Activated T-helper 17 cell treated with anti-CD3 and anti-CD28 coated beads, Interleukin-2, amount 50 U/mL, for 72 hours (primary cell): ENCODE measurements around the gene DDX56. TPM values are rescaled to one million over a fixed set of nuclear protein-coding genes. Genes with fewer than 3 reads are reported as not detected.

ENCODE experiments used
- ATAC-seq: fragments of 150-1000 bp; cut with Tn5 transposase; replicated peaks from 2 replicates; pipeline ENCODE4 v1.10.0; 2021; ENCODE audit warnings: mild to moderate bottlenecking, moderate library complexity
- H3K27ac Mint-ChIP-seq: one replicate; pipeline ENCODE4 v1.8.0; 2022; ENCODE audit warnings: mixed read lengths
- H3K27me3 Mint-ChIP-seq: one replicate; pipeline ENCODE4 v1.8.0; 2022; ENCODE audit warnings: mixed read lengths
- H3K36me3 Mint-ChIP-seq: one replicate; pipeline ENCODE4 v1.8.0; 2022; ENCODE audit warnings: low read depth, mild to moderate bottlenecking, mixed read lengths
- H3K4me1 Mint-ChIP-seq: one replicate; pipeline ENCODE4 v1.8.0; 2022; ENCODE audit warnings: mixed read lengths
- H3K4me3 Mint-ChIP-seq: one replicate; pipeline ENCODE4 v1.8.0; 2022; ENCODE audit warnings: mild to moderate bottlenecking, mixed read lengths
- H3K9me3 Mint-ChIP-seq: one replicate; pipeline ENCODE4 v1.8.0; 2022; ENCODE audit warnings: mixed read lengths
- total RNA-seq, 2 donors: library from RNA; stranded (reverse); gene quantifications; one replicate each; pipeline ENCODE4 v1.2.3, GENCODE V29; 2022

DDX56 gene
- total RNA-seq, 2 donors from 2014 or later, result 80.2 to 110 TPM

GRCh38 chr7:44580945-44581878, 7.5 kb upstream of the DDX56 start:
- Mint-ChIP-seq H3K9me3 (no peaks in the 10 kb centered on the region), H3K27me3 (no peaks in the 10 kb centered on the region), H3K4me1 (peaks cover 12% of the 10 kb centered on the region), H3K27ac (peak overlapping the region; percentile 97), H3K4me3 (peak overlapping the region; percentile 94), H3K36me3 (peaks cover 59% of the 10 kb centered on the region)
- ATAC-seq, result peak; percentile 45

- Mint-ChIP-seq H3K4me3 (peak overlapping the region; percentile 16), H3K27me3 (no peaks in the 10 kb centered on the region), H3K27ac (peak overlapping the region; percentile 58), H3K36me3 (peaks cover 95% of the 10 kb centered on the region), H3K9me3 (no peaks in the 10 kb centered on the region), H3K4me1 (peaks cover 31% of the 10 kb centered on the region)
- no peak for ATAC-seq
Measured at GRCh38 chr7:44576228-44576627, 2.5 kb upstream of the DDX56 start.

GRCh38 chr7:44575054-44575453, 1.3 kb upstream of the DDX56 start:
- Mint-ChIP-seq H3K9me3 (no peaks in the 10 kb centered on the region), H3K27me3 (no peaks in the 10 kb centered on the region), H3K4me3 (peak overlapping the region; percentile 100), H3K27ac (peak overlapping the region; percentile 100), H3K4me1 (peaks cover 24% of the 10 kb centered on the region), H3K36me3 (peaks cover 95% of the 10 kb centered on the region)
- ATAC-seq, result no peak

- no peak for ATAC-seq
Measured at GRCh38 chr7:44574287-44574872, 672 bp upstream of the DDX56 start.

GRCh38 chr7:44572771-44573170, 937 bp downstream of the DDX56 start:
- Mint-ChIP-seq H3K9me3 (no peaks in the 10 kb centered on the region), H3K4me1 (peaks cover 20% of the 10 kb centered on the region), H3K27me3 (no peaks in the 10 kb centered on the region), H3K27ac (peak overlapping the region; percentile 100), H3K36me3 (peaks cover 96% of the 10 kb centered on the region), H3K4me3 (peak overlapping the region; percentile 100)
- no peak for ATAC-seq

More at GRCh38 chr7:44574287-44574872, 672 bp upstream of the DDX56 start:
- Mint-ChIP-seq H3K4me1 (peaks cover 20% of the 10 kb centered on the region), H3K36me3 (peaks cover 95% of the 10 kb centered on the region), H3K9me3 (no peaks in the 10 kb centered on the region), H3K27me3 (no peaks in the 10 kb centered on the region), H3K27ac (peak overlapping the region; percentile 100), H3K4me3 (peak overlapping the region; percentile 100)

- no peaks in the 10 kb centered on the region for H3K9me3 Mint-ChIP-seq
- no peak overlapping the region for H3K4me3 Mint-ChIP-seq
- H3K27me3 Mint-ChIP-seq, result no peaks in the 10 kb centered on the region
- no peak overlapping the region for H3K27ac Mint-ChIP-seq
- peaks cover 18% of the 10 kb centered on the region for H3K4me1 Mint-ChIP-seq
- H3K36me3 Mint-ChIP-seq, result peaks cover 96% of the 10 kb centered on the region
- no peak for ATAC-seq
Measured at GRCh38 chr7:44569959-44570358, 3.7 kb downstream of the DDX56 start.

GRCh38 chr7:44568771-44569560, 4.7 kb downstream of the DDX56 start:
- Mint-ChIP-seq H3K27ac (no peak overlapping the region), H3K4me3 (no peak overlapping the region), H3K9me3 (no peaks in the 10 kb centered on the region), H3K27me3 (no peaks in the 10 kb centered on the region), H3K36me3 (peaks cover 96% of the 10 kb centered on the region), H3K4me1 (peaks cover 8% of the 10 kb centered on the region)
- ATAC-seq, result no peak

GRCh38 chr7:44567884-44568283, 5.8 kb downstream of the DDX56 start:
- no peaks in the 10 kb centered on the region for H3K9me3 Mint-ChIP-seq
- ATAC-seq, result no peak
- H3K36me3 Mint-ChIP-seq, result peaks cover 92% of the 10 kb centered on the region
- peaks cover 8% of the 10 kb centered on the region for H3K4me1 Mint-ChIP-seq
- no peaks in the 10 kb centered on the region for H3K27me3 Mint-ChIP-seq
- H3K4me3 Mint-ChIP-seq, result no peak overlapping the region
- H3K27ac Mint-ChIP-seq, result peak overlapping the region; percentile 18

- Mint-ChIP-seq H3K4me3 (no peak overlapping the region), H3K9me3 (no peaks in the 10 kb centered on the region), H3K4me1 (peaks cover 8% of the 10 kb centered on the region), H3K27ac (no peak overlapping the region), H3K27me3 (no peaks in the 10 kb centered on the region), H3K36me3 (peaks cover 80% of the 10 kb centered on the region)
- no peak for ATAC-seq
Measured at GRCh38 chr7:44566680-44567079, 7.0 kb downstream of the DDX56 start.

- Mint-ChIP-seq H3K27me3 (no peaks in the 10 kb centered on the region), H3K4me1 (peaks cover 8% of the 10 kb centered on the region), H3K4me3 (no peak overlapping the region), H3K9me3 (no peaks in the 10 kb centered on the region), H3K27ac (peak overlapping the region; percentile 71), H3K36me3 (peaks cover 73% of the 10 kb centered on the region)
- ATAC-seq, result peak; percentile 52
Measured at GRCh38 chr7:44565795-44566559, 7.7 kb downstream of the DDX56 start.

- no peaks in the 10 kb centered on the region for H3K27me3 Mint-ChIP-seq
- peaks cover 8% of the 10 kb centered on the region for H3K4me1 Mint-ChIP-seq
- ATAC-seq, result peak; percentile 85
- H3K4me3 Mint-ChIP-seq, result no peak overlapping the region
- H3K36me3 Mint-ChIP-seq, result peaks cover 66% of the 10 kb centered on the region
- no peaks in the 10 kb centered on the region for H3K9me3 Mint-ChIP-seq
- H3K27ac Mint-ChIP-seq, result peak overlapping the region; percentile 71
Measured at GRCh38 chr7:44565097-44565794, 8.5 kb downstream of the DDX56 start.

GRCh38 chr7:44564606-44565005, 9.1 kb downstream of the DDX56 start:
- Mint-ChIP-seq H3K4me3 (no peak overlapping the region), H3K27ac (no peak overlapping the region), H3K9me3 (no peaks in the 10 kb centered on the region), H3K36me3 (peaks cover 59% of the 10 kb centered on the region), H3K4me1 (peaks cover 8% of the 10 kb centered on the region), H3K27me3 (no peaks in the 10 kb centered on the region)
- ATAC-seq, result no peak

- Mint-ChIP-seq H3K9me3 (no peaks in the 10 kb centered on the region), H3K36me3 (peaks cover 45% of the 10 kb centered on the region), H3K27ac (no peak overlapping the region), H3K4me1 (peaks cover 8% of the 10 kb centered on the region), H3K4me3 (no peak overlapping the region), H3K27me3 (no peaks in the 10 kb centered on the region)
- no peak for ATAC-seq
Measured at GRCh38 chr7:44563171-44563679, 10.5 kb downstream of the DDX56 start.
